Keratinocyte (primary cell): Measurements from ENCODE around the gene TRAPPC10. TPM values are rescaled to one million over a fixed set of nuclear protein-coding genes. Genes with fewer than 3 reads are reported as not detected.

Experiments
- DNase-seq: peaks from one replicate; pipeline ENCODE4 v3.0.0-alpha.2; 2011; ENCODE audit warnings: low read depth, missing footprints, low spot score
- FAIRE-seq: peaks from 2 replicates; lab custom pipeline; 2011; peaks lifted over from hg19 to GRCh38; lab: Jason Lieb, UNC
- H2AFZ ChIP-seq: 2 replicates; pipeline ENCODE4 v1.6.0; 2012; ENCODE audit warnings: low read length, control low read depth, inconsistent platforms; ENCODE audit not compliant: control insufficient read depth
- H3K27ac ChIP-seq: 2 replicates; pipeline ENCODE4 v1.5.1; 2011; ENCODE audit warnings: low read length; ENCODE audit not compliant: control insufficient read depth, insufficient read depth
- H3K27me3 ChIP-seq: 3 replicates; pipeline ENCODE4 v1.6.0; 2011; ENCODE audit warnings: low read length; ENCODE audit not compliant: control insufficient read depth, insufficient read depth; ENCODE audit errors: extremely low read depth
- H3K36me3 ChIP-seq, 2 experiments: 2 replicates in 1 of 2; 3 replicates in 1 of 2; pipeline ENCODE4 v1.5.1; 2011; ENCODE audit warnings: low read length in 2 of 2, mild to moderate bottlenecking in 1 of 2; ENCODE audit not compliant: control insufficient read depth in 2 of 2, insufficient read depth in 2 of 2; ENCODE audit errors: extremely low read depth in 1 of 2
- H3K4me1 ChIP-seq: 3 replicates; pipeline ENCODE4 v1.5.1; 2011; ENCODE audit warnings: low read length; ENCODE audit not compliant: control insufficient read depth, insufficient read depth; ENCODE audit errors: extremely low read depth
- H3K4me2 ChIP-seq: 3 replicates; pipeline ENCODE4 v1.6.0; 2011; ENCODE audit warnings: low read depth, low read length; ENCODE audit not compliant: control insufficient read depth, insufficient read depth; ENCODE audit errors: extremely low read depth
- H3K4me3 ChIP-seq, 3 experiments: fragments of 200-600 bp in 1 of 3; sonication (generic) in 1 of 3; 2 replicates in 2 of 3; 3 replicates in 1 of 3; pipeline ENCODE4 v1.5.1; 2011 to 2016; ENCODE audit warnings: low read length in 3 of 3, mild to moderate bottlenecking in 3 of 3, control low read depth in 2 of 3, inconsistent platforms in 1 of 3, low read depth in 1 of 3, mixed read lengths in 1 of 3, mixed run types in 1 of 3, moderate library complexity in 1 of 3; ENCODE audit not compliant: control insufficient read depth in 2 of 3, insufficient read depth in 2 of 3; ENCODE audit errors: extremely low read depth in 1 of 3
- H3K79me2 ChIP-seq: 2 replicates; pipeline ENCODE4 v1.6.0; 2012; ENCODE audit warnings: low read length; ENCODE audit not compliant: control insufficient read depth, insufficient read depth
- H3K9ac ChIP-seq: 3 replicates; pipeline ENCODE4 v1.6.0; 2011; ENCODE audit warnings: low read length; ENCODE audit not compliant: control insufficient read depth, insufficient read depth; ENCODE audit errors: extremely low read depth
- H3K9me1 ChIP-seq: 3 replicates; pipeline ENCODE4 v1.6.0; 2011; ENCODE audit warnings: low read length; ENCODE audit not compliant: control insufficient read depth, insufficient read depth; ENCODE audit errors: extremely low read depth
- H3K9me3 ChIP-seq: 2 replicates; pipeline ENCODE4 v1.5.1; 2012; ENCODE audit warnings: low read depth, low read length; ENCODE audit not compliant: control insufficient read depth
- H4K20me1 ChIP-seq: 3 replicates; pipeline ENCODE4 v1.6.0; 2011; ENCODE audit warnings: low read length; ENCODE audit not compliant: control insufficient read depth, insufficient read depth; ENCODE audit errors: extremely low read depth
- EZH2 ChIP-seq: IDR thresholded peaks from one replicate; pipeline ENCODE4 v1.6.1; 2012; ENCODE audit warnings: inconsistent platforms, mild to moderate bottlenecking, low read length, moderate library complexity
- dilution Hi-C: fragments of 300-500 bp; cut with MboI; formaldehyde crosslinking; loops from one replicate; pipeline ENCODE4 v1.7.0; 2020; ENCODE audit warnings: low sequenced_read_pairs; ENCODE audit not compliant: extremely low pct_ligation_motif_present
- polyA plus RNA-seq, 5 experiments: library from polyadenylated mRNA; depleted of rRNA in 3 of 5; stranded (reverse) in 3 of 5; stranded (forward) in 1 of 5; unstranded in 1 of 5; fragments of >200 nt; gene quantifications; 1 replicate in 1 of 5; 2 replicates in 3 of 5; 3 replicates in 1 of 5; pipeline versions ENCODE4 v1.2.1 to v1.2.3, GENCODE V29; 2011 to 2012; ENCODE audit warnings: missing spikeins in 2 of 5, low read depth in 1 of 5, low replicate concordance in 1 of 5
- TF ChIP-seq, protein P1 (sequence below), 3 experiments: IDR thresholded peaks in 1 of 3; conservative IDR thresholded peaks in 1 of 3; optimal IDR thresholded peaks in 1 of 3; 2 replicates in 2 of 3; 3 replicates in 1 of 3; pipeline versions ENCODE3 to v1.5.1; 2011; ENCODE audit warnings: low read length in 3 of 3, mild to moderate bottlenecking in 3 of 3, moderate library complexity in 2 of 3, control low read depth in 1 of 3, inconsistent platforms in 1 of 3; ENCODE audit not compliant: insufficient read depth in 2 of 3; ENCODE audit errors: extremely low read depth in 1 of 3

TRAPPC10 gene
- polyA plus RNA-seq, 1 donor (not counting 4 experiments of a cell fraction or from before 2014, with no cell fraction given), result 21.6 TPM

DNA sequence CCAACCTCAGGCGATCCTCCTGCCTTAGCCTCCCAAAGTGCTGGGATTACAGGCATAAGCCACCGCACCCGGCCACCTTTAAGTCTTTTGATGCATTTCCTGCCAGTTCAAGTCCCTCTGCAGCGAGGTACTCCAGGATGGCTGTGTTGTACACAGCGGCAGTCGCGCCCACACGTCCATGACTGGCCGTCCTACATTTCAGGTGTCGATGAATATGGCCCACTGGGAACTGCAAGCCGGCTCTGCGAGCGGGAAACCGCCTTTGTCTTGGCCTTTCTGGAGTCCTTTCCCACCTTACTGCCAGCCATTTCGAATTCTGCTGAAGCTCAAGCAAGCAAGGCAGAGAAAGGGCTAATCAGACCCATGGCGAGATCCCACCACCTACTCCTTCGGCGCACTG, 34.6 kb downstream of the TRAPPC10 start:
- Histone ChIP-seq H3K9me1 (no peaks in the 10 kb centered on the region), H3K4me1 (peaks cover 5% of the 10 kb centered on the region), H3K36me3 (peaks cover 6 to 8% of the 10 kb centered on the region in 2 experiments), H3K9me3 (no peaks in the 10 kb centered on the region), H3K9ac (no peak overlapping the region), H4K20me1 (peaks cover under 1% of the 10 kb centered on the region), H3K27ac (no peak overlapping the region), H3K79me2 (peaks cover 46% of the 10 kb centered on the region), H3K4me3 (no peak overlapping the region), H3K27me3 (no peaks in the 10 kb centered on the region), H2AFZ (no peak overlapping the region), H3K4me2 (no peak overlapping the region)
- FAIRE-seq (no peak), DNase-seq (no peak)
- dilution Hi-C loops, result no loop called here
- TF ChIP-seq, protein P1, sequence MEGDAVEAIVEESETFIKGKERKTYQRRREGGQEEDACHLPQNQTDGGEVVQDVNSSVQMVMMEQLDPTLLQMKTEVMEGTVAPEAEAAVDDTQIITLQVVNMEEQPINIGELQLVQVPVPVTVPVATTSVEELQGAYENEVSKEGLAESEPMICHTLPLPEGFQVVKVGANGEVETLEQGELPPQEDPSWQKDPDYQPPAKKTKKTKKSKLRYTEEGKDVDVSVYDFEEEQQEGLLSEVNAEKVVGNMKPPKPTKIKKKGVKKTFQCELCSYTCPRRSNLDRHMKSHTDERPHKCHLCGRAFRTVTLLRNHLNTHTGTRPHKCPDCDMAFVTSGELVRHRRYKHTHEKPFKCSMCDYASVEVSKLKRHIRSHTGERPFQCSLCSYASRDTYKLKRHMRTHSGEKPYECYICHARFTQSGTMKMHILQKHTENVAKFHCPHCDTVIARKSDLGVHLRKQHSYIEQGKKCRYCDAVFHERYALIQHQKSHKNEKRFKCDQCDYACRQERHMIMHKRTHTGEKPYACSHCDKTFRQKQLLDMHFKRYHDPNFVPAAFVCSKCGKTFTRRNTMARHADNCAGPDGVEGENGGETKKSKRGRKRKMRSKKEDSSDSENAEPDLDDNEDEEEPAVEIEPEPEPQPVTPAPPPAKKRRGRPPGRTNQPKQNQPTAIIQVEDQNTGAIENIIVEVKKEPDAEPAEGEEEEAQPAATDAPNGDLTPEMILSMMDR (optimal IDR thresholded peaks at IDR 0.05 in 1 of 3, IDR thresholded peaks at IDR 0.05 in 1 of 3, conservative IDR thresholded peaks at IDR 0.05 in 1 of 3; ENCODE audit: extremely low read depth in 1 of 3, insufficient read depth in 2 of 3, low read length in 3 of 3), result no peak
- TF ChIP-seq EZH2, result no peak

- Histone ChIP-seq H3K79me2 (peaks cover 46% of the 10 kb centered on the region), H3K27ac (no peak overlapping the region), H2AFZ (no peak overlapping the region), H4K20me1 (peaks cover 2% of the 10 kb centered on the region), H3K9me3 (no peaks in the 10 kb centered on the region), H3K36me3 (peaks cover 8 to 12% of the 10 kb centered on the region in 2 experiments), H3K4me1 (peaks cover 5% of the 10 kb centered on the region), H3K9ac (no peak overlapping the region), H3K27me3 (no peaks in the 10 kb centered on the region), H3K9me1 (no peaks in the 10 kb centered on the region), H3K4me2 (no peak overlapping the region), H3K4me3 (no peak overlapping the region)
- TF ChIP-seq EZH2, result no peak
- TF ChIP-seq, protein P1 (optimal IDR thresholded peaks at IDR 0.05 in 1 of 3, IDR thresholded peaks at IDR 0.05 in 1 of 3, conservative IDR thresholded peaks at IDR 0.05 in 1 of 3; ENCODE audit: extremely low read depth in 1 of 3, insufficient read depth in 2 of 3, low read length in 3 of 3), result no peak
- no peak for FAIRE-seq
- DNase-seq, result no peak
- dilution Hi-C loops, result no loop called here
Measured at GRCh38 chr21:44047996-44048560, 36.0 kb downstream of the TRAPPC10 start.
